Retina (tissue), 1 donor: ENCODE results near the gene ZNF574.
"Not testable (repeated sequence)": the region's sequence is repeated elsewhere in the genome, so short reads cannot be mapped to it uniquely, and the experiment has no call there.

Experiments
- DNase-seq: peaks from one replicate; pipeline ENCODE4 v3.0.0-alpha.2; 2016

Gene ZNF574

GRCh38 chr19:42080764-42081375, 4.9 kb downstream of the ZNF574 start:
- DNase-seq: no peak

DNA sequence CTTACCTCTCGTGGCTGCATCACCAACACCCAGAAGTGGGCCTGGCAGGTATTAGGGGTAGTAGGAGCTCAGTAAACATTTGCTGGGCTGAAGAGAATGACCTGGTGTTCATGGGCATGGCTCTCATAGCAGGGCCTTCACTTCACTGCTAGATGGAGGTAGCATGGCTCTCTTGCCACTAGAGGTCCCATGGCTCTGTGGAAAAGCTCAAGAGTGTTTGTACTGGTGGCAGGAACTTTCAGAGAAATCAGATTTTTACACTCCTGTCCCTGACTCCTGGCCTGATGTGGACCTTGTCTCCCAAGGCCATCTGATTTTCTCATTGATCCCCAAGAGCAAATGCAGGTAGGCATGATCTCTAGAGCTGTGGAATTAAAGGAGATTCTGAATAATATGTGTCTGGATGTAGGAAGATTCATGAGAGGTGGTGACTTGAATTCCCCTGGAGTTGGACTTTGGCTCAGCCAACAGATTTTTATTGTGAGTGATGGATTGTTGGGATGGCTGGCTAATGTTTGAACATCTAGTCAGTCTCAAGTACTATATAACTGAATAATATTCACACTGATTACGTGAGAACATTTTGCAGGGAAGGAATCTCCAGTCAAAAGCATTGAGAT, 5.7 kb downstream of the ZNF574 start:
- no peak for DNase-seq

GRCh38 chr19:42083537-42083936, 7.6 kb downstream of the ZNF574 start:
- no peak for DNase-seq

DNA sequence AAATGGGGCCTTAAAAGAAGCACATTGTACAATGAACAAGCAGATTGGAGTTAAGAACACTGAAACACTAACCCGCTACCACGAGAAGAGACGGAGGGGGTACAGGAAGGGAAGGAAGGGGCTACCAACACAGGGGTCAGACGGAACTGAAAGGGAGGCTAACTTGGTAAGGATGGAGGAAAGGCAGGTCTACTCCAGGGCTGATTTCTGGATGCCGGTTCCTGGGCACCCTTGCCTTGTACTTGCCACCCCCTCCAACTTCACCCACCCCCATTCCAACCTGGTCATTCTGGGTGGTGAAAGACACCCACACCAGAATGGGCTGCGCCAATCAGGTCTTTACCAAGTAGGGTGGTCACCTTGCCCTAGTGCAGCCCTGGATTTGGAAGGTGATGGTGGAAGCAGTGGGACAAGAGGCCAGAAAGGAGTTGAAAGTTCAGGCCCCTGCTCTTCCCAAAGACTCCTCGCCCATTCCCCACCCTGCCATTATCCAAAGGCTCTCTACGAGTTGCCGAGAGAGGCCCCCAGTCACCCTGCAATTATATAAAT, 10.3 kb downstream of the ZNF574 start:
- no peak for DNase-seq

DNA sequence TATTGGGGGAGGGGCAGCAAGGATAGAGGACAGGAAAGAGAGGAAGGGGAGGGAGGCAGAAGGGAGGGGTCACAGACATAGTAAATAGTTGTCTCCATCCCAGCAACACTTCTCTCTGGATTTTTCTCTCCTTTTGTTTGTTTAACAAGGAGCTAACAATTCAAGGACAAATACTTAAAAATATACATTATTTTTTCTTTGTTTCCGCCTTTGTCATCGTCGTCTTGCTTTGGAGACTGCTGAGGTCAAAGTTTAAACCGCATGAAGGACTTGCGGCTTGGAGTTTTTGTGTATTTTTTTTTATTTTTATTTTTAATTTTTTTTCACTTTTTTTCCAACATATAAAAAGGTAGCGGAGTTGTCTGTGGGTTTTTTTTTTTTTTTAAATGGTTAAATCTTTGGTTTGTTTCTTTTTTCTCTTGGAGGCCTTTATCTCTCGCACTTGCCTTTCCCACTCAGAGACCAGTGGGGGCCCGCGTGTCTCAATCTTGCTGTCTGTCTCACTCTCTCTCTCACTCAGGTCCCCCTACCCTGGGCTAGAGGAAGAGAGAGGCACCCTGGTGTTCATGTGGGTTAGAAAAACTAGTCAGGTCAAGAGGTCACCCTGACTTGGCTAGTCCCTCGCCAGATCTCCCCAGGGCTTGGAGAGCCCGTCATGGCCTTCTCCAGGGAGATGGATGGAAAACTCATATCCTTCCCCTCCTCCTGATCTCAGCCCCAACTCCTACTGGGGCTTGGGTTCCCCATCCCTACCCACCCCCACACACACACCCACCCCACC, 11.0 kb downstream of the ZNF574 start:
- DNase-seq: no peak

- no peak for DNase-seq
Observed at GRCh38 chr19:42088471-42089190, 12.7 kb downstream of the ZNF574 start.

DNA sequence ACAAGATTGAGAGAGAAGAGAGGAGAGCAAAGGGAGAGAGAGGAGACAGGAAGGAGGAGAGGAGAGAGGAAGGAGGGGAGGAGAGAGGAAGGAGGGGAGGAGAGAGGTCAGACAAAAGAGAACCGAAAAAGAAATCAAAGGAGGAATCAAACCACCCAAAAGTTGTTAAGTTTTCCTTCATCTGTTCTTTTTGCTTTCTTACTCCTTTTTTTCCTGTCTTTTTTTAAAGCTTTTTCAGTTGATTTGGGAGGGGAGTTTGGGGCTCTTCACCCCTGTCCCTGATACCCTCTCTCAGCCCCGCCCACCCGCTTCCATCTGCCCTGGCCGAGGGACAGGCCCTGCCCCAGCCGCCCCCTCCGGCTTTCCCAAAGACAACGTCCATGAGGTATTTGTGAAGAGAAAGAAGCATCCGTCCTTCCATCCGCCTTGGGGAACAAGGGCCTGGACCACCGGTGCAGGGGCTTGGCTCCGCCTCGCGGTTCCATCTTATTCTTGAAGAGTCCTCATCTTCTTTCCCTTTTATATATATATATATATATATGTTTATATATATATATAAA, 13.3 kb downstream of the ZNF574 start:
- DNase-seq: no peak

- DNase-seq: no peak
Observed at GRCh38 chr19:42089772-42090171, 13.8 kb downstream of the ZNF574 start.

DNA sequence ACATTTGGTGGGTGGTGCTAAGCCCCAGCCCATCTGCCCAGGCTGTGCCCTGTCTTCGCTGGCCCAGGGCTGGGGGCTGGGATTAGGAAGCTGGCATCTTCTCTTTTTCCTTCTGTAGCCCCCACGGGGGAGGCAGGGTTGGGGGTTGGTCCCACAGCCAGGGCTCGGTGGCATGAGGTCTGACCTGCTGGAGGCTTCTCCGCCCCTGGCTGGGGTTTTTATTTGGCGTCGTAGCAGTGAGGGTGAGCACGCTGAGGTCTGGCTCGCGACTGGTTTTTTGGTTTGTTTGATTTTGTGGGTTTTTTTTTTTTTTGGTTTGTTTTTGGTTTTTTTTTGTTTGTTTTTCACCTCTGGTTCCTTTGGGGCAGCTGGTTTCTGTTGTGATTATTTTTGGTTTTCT, 14.7 kb downstream of the ZNF574 start:
- DNase-seq: no peak

- no peak for DNase-seq
Observed at GRCh38 chr19:42091300-42091699, 15.3 kb downstream of the ZNF574 start.

DNA sequence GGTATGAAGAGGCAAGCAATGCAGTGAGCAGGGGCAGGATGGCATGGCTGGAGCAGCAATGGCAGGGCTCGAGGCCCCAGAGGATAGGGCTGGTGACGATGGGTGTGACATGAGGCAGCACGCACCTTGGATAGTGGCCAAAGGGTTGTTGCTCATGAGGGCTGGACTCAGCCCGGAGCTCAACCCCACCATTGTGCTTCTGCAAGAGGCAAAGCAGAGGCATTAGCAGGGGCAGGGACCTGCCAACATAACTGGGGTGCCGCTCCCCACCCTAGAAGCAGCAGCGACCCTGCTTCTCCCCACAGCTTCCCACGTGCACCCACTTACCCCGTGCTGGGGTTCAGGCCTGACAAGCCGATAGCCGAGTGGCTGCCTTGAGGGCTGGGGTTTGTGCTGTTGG, 15.8 kb downstream of the ZNF574 start:
- DNase-seq: no peak

DNA sequence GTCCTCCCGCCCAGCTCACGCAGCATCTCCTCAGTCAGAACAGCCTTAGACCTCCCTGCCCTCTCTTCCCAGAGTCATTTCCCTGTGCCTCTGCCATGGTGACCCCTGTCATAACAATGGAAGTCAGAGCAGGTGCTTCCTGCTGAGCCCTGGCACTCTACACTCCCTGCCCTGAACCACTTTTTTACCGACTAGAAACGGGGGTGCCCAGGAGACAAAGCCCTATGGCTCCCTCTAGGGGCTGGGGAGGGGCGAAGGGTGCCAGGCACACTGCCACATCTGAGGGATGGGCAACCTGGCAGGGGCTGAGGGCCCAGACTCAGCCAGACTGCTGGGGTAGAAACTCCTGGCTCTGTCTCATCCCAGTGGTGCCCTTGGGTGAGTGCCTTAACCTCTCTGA, 16.4 kb downstream of the ZNF574 start:
- no peak for DNase-seq

DNA sequence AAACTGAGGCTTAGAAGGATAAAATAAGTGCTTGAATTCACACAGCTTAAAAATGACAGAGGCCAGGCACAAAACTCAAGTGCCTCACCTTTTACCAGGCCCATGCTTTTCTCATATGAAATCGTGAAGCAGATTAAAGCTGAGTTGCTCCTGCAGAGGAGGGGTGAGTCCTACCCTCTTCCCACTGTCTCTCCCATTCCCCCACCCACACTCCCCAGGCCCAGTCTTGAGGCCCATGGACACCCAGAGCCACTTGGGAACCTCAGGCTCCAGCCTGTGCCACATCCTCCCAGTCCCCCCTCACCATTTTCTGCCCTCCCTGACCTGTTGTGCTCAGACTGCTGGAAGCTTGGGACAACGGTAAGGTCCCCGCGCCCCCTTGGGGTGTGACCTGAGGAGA, 17.5 kb downstream of the ZNF574 start:
- DNase-seq: no peak

DNA sequence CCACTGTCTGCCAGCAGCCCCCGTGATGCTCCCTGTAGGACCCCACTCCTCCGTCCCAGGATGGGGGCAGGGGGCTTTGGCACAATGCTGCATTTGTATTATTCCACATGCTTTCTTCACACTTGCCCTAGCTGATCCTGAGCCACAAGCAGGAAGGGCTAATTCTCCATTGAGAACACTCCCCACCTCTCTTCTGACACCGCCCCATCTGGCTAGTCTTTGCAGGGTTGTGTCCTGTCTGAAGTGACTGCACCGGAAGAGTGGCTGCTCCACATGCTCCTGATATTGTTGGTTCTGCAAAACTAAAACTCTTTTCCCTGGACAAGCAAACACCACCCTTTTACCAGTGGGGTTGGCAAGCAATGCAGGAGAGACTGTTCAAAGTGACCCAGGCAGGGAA, 18.0 kb downstream of the ZNF574 start:
- DNase-seq: no peak

DNA sequence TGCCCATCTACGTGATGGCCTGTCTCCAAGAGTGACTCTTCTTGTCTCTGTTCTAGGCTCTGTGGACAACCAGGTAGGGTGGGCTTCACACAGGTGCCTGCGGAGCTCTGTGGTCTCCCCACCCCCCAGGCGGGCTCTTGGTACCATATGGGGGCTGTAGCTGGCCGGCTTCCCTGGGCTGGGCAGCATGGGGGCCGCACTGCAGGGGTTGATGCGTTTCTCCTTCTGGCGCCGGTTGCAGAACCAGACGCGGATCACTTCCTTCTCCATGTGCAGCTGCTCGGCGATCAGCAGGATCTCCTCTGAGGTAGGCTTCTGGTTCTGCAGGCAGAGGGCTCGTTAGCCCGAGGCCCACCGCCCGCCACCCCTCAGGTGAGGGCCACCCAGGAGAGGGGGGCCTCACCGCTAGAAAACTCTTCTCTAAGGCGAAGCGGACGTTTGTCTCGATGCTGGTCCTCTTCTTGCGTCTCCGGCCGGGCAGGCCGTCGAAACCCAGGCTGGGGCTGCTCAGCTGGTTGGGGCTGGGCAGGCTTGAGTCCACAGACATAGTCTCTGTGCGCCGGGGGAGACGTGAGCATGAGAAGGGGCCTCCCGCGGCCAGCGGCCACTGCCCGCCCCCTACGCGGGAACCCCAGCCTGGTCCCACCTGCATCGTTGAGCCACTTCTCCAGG, 19.3 kb downstream of the ZNF574 start:
- no peak for DNase-seq

DNA sequence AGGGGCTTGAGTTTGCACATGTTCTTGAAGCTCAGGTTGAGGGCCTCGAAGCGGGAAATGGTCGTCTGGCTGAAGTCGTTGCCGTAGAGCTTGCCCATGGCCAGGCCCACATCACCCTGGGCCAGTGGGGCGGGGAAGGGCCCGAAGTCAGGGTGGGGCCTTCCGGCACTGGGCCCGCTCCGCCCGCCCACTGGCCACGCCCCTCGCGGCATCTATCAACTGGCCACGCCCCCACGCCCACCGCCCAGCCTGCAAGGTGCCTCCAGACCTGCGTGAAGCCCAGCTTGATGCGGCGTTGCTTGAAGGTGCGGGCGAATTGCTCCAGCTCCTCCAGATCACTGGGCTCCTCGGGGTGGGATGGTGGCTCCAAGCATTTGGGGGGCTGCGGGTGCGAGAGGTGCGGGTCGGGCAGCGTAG, 19.9 kb downstream of the ZNF574 start:
- DNase-seq: peak; percentile 30

DNA sequence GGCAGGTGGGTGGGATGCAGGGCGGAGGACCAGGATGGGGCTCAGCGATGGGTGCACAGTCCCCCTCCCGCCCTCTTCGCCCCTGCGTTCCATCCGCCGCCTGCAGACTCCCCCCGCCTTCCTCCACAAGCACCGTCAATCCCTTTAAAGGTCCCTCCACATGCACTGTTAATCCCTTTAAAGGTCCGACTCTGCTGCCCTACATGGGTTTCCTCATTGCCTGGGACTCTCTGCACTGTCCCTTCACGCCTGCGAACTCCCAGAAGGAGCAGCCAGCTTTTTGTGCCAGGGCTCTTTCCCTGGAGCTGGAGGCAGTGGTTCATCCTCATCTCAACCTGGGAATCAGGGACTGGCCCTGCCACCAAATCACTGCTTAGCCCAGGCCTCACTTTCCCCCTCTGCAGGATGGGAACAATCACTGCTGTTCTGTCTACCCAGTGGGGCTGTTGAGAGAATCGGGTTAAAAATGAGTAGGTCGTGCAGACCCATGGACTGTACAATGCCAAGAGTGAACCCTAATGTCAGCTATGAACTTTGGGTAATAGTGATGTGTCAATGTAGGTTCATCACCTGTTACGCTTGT, 20.4 kb downstream of the ZNF574 start:
- DNase-seq: no peak

DNA sequence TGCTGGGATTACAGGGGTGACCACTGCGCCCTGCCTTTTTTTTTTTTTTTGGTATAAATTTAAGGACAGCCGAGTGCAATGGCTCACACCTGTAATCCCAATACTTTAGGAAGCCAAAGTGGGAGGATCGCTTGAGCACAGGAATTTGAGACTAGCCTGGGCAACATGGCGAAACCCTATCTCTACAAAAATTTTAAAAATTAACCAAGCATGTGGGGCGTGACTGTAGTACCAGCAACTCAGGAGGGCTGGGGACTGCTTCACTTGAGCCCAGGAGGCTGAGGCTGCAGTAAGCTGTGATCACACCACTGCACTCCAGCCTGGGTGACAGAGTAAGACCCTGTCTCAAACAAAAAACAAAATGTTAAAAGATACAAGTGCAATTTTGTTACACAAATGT, 21.5 kb downstream of the ZNF574 start:
- DNase-seq: no peak

DNA sequence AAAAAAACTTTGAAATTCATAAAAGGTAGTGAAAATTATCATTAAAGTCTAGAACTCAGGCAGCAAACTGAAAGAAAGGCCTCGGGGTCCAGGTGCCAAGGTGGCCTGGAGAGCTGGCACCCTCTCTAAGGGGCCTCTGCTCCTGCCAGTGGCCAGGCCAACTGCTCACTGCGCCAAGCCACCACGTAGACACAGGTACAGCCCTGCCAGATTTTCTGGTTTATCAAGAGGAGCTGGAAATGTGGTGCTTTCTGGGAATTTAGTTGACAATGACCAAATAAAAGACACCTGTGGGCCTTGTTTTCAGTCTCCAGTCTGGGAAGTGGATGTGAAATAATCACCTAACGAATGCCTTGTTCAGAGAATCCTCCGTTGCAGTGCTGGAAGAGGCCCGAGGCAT, 22.8 kb downstream of the ZNF574 start:
- DNase-seq: no peak

- no peak for DNase-seq
Observed at GRCh38 chr19:42099336-42099925, 23.5 kb downstream of the ZNF574 start.

DNA sequence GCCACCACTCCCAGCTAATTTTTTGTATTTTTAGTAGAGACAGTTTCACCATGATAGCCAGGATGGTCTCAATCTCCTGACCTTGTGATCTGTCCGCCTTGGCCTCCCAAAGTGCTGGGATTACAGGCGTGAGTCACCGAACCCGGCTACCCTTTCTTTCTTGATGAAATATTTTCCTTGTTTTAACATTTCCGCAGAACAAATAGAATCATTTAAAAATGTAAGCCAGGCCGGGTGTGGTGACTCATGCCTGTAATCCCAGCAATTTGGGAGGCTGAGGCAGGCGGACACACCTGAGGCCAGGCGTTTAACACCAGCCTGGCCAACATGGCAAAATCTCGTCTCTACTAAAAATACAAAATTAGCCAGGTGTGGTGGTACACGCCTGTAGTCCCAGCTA, 24.3 kb downstream of the ZNF574 start:
- not testable (repeated sequence) for DNase-seq

DNA sequence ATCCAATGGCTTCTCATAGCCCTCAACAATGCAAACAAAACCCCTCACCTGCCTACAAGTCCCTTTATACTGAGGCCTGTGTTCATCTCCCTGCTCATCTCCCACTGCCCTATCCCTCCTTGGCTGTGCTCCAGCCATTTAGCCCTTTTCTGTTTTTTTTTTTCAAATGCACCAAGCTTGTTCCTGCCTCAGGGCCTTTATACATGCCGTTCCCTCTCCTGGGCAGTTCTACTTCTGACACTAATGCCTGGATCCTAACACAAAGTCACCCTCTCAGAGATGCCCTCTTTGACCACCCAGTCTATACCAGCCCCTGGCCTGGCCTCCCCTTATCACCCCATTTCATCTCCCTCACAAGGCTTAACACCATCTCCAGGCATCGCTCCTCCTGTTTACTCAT, 26.9 kb downstream of the ZNF574 start:
- DNase-seq: no peak
